ENCODE data around the gene ZNF438. TPM values are rescaled to one million over a fixed set of nuclear protein-coding genes. Genes with fewer than 3 reads are reported as not detected.

ZNF438 gene
- total and polyA plus RNA-seq, 2 donors (not counting 1 experiment from before 2014, with no cell fraction given) = 4.7 to 6.6 TPM

- no peak overlapping the region for H3K4me3 ChIP-seq (replicated peaks in 1 of 4; ENCODE audit: control extremely low read depth in 1 of 4, insufficient read depth in 1 of 4, low read depth in 3 of 4, low read length in 4 of 4)
- H3K9ac ChIP-seq (ENCODE audit: insufficient read depth, low read length) = no peak overlapping the region
- peaks cover 5% of the 10 kb centered on the region for H3K4me1 ChIP-seq (ENCODE audit: control insufficient read depth, extremely low read depth, insufficient read depth, low read length)
- no peaks in the 10 kb centered on the region for H3K36me3 ChIP-seq (ENCODE audit: control insufficient read depth, insufficient read depth, low read length)
- H4K20me1 ChIP-seq (ENCODE audit: control insufficient read depth, extremely low read depth, insufficient read depth, low read length) = no peaks in the 10 kb centered on the region
- no peak for DNase-seq (ENCODE audit: low read depth in 2 of 2)
- TF ChIP-seq EZH2 (IDR thresholded peaks at IDR 0.05; ENCODE audit: low read length, missing control alignments) (no peak), CTCF (conservative IDR thresholded peaks at IDR 0.05 in 1 of 2, IDR thresholded peaks at IDR 0.05 in 1 of 2; ENCODE audit: low read depth in 1 of 2, low read length in 2 of 2) (no peak)
- H3K79me2 ChIP-seq (ENCODE audit: control insufficient read depth, insufficient read depth, low read length) = peaks cover 3% of the 10 kb centered on the region
- no peak overlapping the region for H3K4me2 ChIP-seq (ENCODE audit: extremely low read depth, insufficient read depth, low read length)
- no peak overlapping the region for H3K27ac ChIP-seq (ENCODE audit: insufficient read depth, low read length)
- no peaks in the 10 kb centered on the region for H3K9me3 ChIP-seq (ENCODE audit: control insufficient read depth, insufficient read depth, low read depth, low read length)
- no peaks in the 10 kb centered on the region for H3K27me3 ChIP-seq (ENCODE audit: control insufficient read depth, insufficient read depth, low read length)
- H2AFZ ChIP-seq (ENCODE audit: low read length) = no peak overlapping the region
Measured at GRCh38 chr10:30996481-30997005, 35.1 kb downstream of the ZNF438 start.

DNA sequence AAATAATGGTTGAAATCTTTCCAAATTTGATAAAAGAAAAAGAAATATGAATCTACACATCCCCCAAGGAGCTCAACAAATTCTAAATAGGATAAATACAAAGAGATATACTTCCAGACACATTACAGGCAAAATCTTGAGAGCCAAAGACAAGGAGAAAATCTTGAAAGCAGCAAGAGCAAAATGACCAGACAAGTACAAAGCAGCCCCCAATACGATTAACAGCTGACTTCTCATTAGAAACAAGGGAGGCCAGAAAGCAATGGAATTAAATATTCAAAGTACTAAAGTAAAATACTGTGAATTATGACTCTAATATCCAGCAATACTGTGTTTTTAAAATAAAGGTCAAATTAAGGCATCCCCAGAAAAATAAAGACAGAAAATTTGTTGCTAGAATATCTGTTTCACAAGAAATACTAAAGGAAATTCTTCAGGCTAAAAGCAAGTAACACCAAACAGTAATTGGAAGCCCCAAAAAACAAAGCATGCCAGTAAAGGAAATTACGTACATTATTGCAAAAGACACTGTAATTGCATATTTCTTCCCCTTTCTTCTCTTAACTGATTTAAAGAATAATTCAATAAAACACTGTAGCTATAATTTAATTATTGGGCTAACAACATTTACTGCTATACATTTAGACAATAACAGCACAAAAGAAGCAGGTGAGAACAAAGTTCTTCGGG lies 36.4 kb downstream of the ZNF438 start:
- no peak for TF ChIP-seq EZH2 (IDR thresholded peaks at IDR 0.05; ENCODE audit: low read length, missing control alignments)
- no peak for TF ChIP-seq CTCF (conservative IDR thresholded peaks at IDR 0.05 in 1 of 2, IDR thresholded peaks at IDR 0.05 in 1 of 2; ENCODE audit: low read depth in 1 of 2, low read length in 2 of 2)

DNA sequence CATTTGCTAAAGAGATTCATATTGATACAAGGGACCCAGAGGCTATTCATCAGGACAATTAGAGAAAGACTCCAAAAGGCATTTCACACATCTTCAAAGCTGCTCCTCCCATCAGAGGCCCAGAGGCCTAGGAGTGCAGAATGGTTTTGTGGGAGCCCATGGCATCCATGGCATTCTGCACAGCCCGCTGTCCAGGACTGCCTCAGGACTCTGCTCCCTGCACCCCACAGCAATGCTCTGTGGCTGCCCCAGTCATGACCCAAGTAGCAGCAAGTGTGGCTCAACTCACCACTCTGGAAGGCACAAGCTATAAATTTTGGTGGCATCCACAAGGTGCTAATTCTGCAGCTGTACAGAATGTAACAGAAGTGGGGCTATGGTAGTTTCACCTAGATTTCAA lies 38.5 kb downstream of the ZNF438 start:
- no peaks in the 10 kb centered on the region for H3K36me3 ChIP-seq (ENCODE audit: control insufficient read depth, insufficient read depth, low read length)
- H3K27me3 ChIP-seq (ENCODE audit: control insufficient read depth, insufficient read depth, low read length) = no peaks in the 10 kb centered on the region
- H3K4me2 ChIP-seq (ENCODE audit: extremely low read depth, insufficient read depth, low read length) = no peak overlapping the region
- no peak overlapping the region for H2AFZ ChIP-seq (ENCODE audit: low read length)
- no peak overlapping the region for H3K9ac ChIP-seq (ENCODE audit: insufficient read depth, low read length)
- no peaks in the 10 kb centered on the region for H3K9me3 ChIP-seq (ENCODE audit: control insufficient read depth, insufficient read depth, low read depth, low read length)
- no peak overlapping the region for H3K4me3 ChIP-seq (replicated peaks in 1 of 4; ENCODE audit: control extremely low read depth in 1 of 4, insufficient read depth in 1 of 4, low read depth in 3 of 4, low read length in 4 of 4)
- TF ChIP-seq EZH2 (IDR thresholded peaks at IDR 0.05; ENCODE audit: low read length, missing control alignments) (no peak), CTCF (conservative IDR thresholded peaks at IDR 0.05 in 1 of 2, IDR thresholded peaks at IDR 0.05 in 1 of 2; ENCODE audit: low read depth in 1 of 2, low read length in 2 of 2) (no peak)
- H3K79me2 ChIP-seq (ENCODE audit: control insufficient read depth, insufficient read depth, low read length) = peaks cover 3% of the 10 kb centered on the region
- H3K27ac ChIP-seq (ENCODE audit: insufficient read depth, low read length) = no peak overlapping the region
- no peak for DNase-seq (ENCODE audit: low read depth in 2 of 2)
- no peaks in the 10 kb centered on the region for H3K4me1 ChIP-seq (ENCODE audit: control insufficient read depth, extremely low read depth, insufficient read depth, low read length)
- no peaks in the 10 kb centered on the region for H4K20me1 ChIP-seq (ENCODE audit: control insufficient read depth, extremely low read depth, insufficient read depth, low read length)

More for the DNA sequence above, 36.4 kb downstream of the ZNF438 start:
- no peak overlapping the region for H3K9ac ChIP-seq (ENCODE audit: insufficient read depth, low read length)
- no peaks in the 10 kb centered on the region for H3K27me3 ChIP-seq (ENCODE audit: control insufficient read depth, insufficient read depth, low read length)
- H3K4me2 ChIP-seq (ENCODE audit: extremely low read depth, insufficient read depth, low read length) = no peak overlapping the region
- no peaks in the 10 kb centered on the region for H3K9me3 ChIP-seq (ENCODE audit: control insufficient read depth, insufficient read depth, low read depth, low read length)
- H3K79me2 ChIP-seq (ENCODE audit: control insufficient read depth, insufficient read depth, low read length) = peaks cover 3% of the 10 kb centered on the region
- H3K4me3 ChIP-seq (replicated peaks in 1 of 4; ENCODE audit: control extremely low read depth in 1 of 4, insufficient read depth in 1 of 4, low read depth in 3 of 4, low read length in 4 of 4) = no peak overlapping the region
- peaks cover 5% of the 10 kb centered on the region for H3K4me1 ChIP-seq (ENCODE audit: control insufficient read depth, extremely low read depth, insufficient read depth, low read length)
- no peaks in the 10 kb centered on the region for H4K20me1 ChIP-seq (ENCODE audit: control insufficient read depth, extremely low read depth, insufficient read depth, low read length)
- peak in 1 of 2 donors; percentile 11 for DNase-seq (ENCODE audit: low read depth in 2 of 2)
- H3K27ac ChIP-seq (ENCODE audit: insufficient read depth, low read length) = no peak overlapping the region
- no peak overlapping the region for H2AFZ ChIP-seq (ENCODE audit: low read length)
- H3K36me3 ChIP-seq (ENCODE audit: control insufficient read depth, insufficient read depth, low read length) = no peaks in the 10 kb centered on the region
